Suppressor macrophage (primary cell): ENCODE results near the gene GZMM.
A peak's percentile ranks its signal among the peaks of the same experiment; 100 is the strongest.

Experiments
- DNase-seq, 4 experiments: peaks; one replicate each; pipeline ENCODE4 v3.0.0-alpha.2; 2020 to 2022

The GZMM gene

GRCh38 chr19:512547-513365, 31.1 kb upstream of the GZMM start:
- no peak for DNase-seq

- DNase-seq, result no peak
Measured at GRCh38 chr19:513368-514165, 30.3 kb upstream of the GZMM start.

- DNase-seq, result no peak
Measured at GRCh38 chr19:514166-514663, 29.6 kb upstream of the GZMM start.

- no peak for DNase-seq
Measured at GRCh38 chr19:517721-518597, 25.9 kb upstream of the GZMM start.

GRCh38 chr19:518598-519231, 25.1 kb upstream of the GZMM start:
- no peak for DNase-seq

- DNase-seq, result no peak
Measured at GRCh38 chr19:519449-519865, 24.4 kb upstream of the GZMM start.

GRCh38 chr19:522726-523125, 21.1 kb upstream of the GZMM start:
- DNase-seq, result no peak

- DNase-seq, result no peak
Measured at GRCh38 chr19:524062-524674, 19.7 kb upstream of the GZMM start.

GRCh38 chr19:525029-525428, 18.8 kb upstream of the GZMM start:
- no peak for DNase-seq

GRCh38 chr19:525857-526419, 17.9 kb upstream of the GZMM start:
- no peak for DNase-seq

- DNase-seq, result no peak
Measured at GRCh38 chr19:530134-531008, 13.5 kb upstream of the GZMM start.

- peak; percentile 93 to 98 (median 96) for DNase-seq
Measured at GRCh38 chr19:531009-531752, 12.7 kb upstream of the GZMM start.

- peak; percentile 19 to 49 (median 32) for DNase-seq
Measured at GRCh38 chr19:531753-532560, 11.9 kb upstream of the GZMM start, which contains the start of gene CDC34. Gene CDC34, plus strand, starts transcription at chr19:531760. Its CDS starts 172 bp downstream, at chr19:531932.

- peak; percentile 59 to 73 (median 65) for DNase-seq
Measured at GRCh38 chr19:532561-533363, 11.1 kb upstream of the GZMM start.

GRCh38 chr19:533364-534058, 10.3 kb upstream of the GZMM start:
- no peak for DNase-seq

- peak in 1 of 4 experiments; percentile 27 for DNase-seq
Measured at GRCh38 chr19:534088-534487, 9.8 kb upstream of the GZMM start.
